Endothelial cell (in vitro differentiated cells): ENCODE data around the gene FAM9C. TPM values are rescaled to one million over a fixed set of nuclear protein-coding genes. Genes with fewer than 3 reads are reported as not detected.
A peak's percentile ranks its signal among the peaks of the same experiment; 100 is the strongest.

Experiments
- DNase-seq: peaks from one replicate; pipeline ENCODE4 v3.0.0; 2021; ENCODE audit warnings: low spot score
- H3K27ac Mint-ChIP-seq: one replicate; pipeline ENCODE4 v1.8.0; 2021; ENCODE audit warnings: mixed read lengths, inconsistent platforms; ENCODE audit not compliant: unreplicated experiment
- H3K27me3 Mint-ChIP-seq: one replicate; pipeline ENCODE4 v1.8.0; 2021; ENCODE audit warnings: mild to moderate bottlenecking, moderate library complexity, mixed read lengths, inconsistent platforms; ENCODE audit not compliant: unreplicated experiment
- H3K36me3 Mint-ChIP-seq: one replicate; pipeline ENCODE4 v1.8.0; 2021; ENCODE audit warnings: mild to moderate bottlenecking, low read depth, mixed read lengths, inconsistent platforms; ENCODE audit not compliant: unreplicated experiment
- H3K4me1 Mint-ChIP-seq: one replicate; pipeline ENCODE4 v1.8.0; 2021; ENCODE audit warnings: mild to moderate bottlenecking, mixed read lengths, inconsistent platforms; ENCODE audit not compliant: unreplicated experiment
- H3K4me3 Mint-ChIP-seq: one replicate; pipeline ENCODE4 v1.8.0; 2021; ENCODE audit warnings: mild to moderate bottlenecking, mixed read lengths, inconsistent platforms; ENCODE audit not compliant: unreplicated experiment
- H3K9me3 Mint-ChIP-seq: one replicate; pipeline ENCODE4 v1.8.0; 2021; ENCODE audit warnings: mixed read lengths, inconsistent platforms; ENCODE audit not compliant: unreplicated experiment
- total RNA-seq: library from RNA; stranded (reverse); fragmentation: NEBNext Ultra II Directional; extraction: Animal tissue kit (Norgen Biotek cat#: 25700); gene quantifications from one replicate; pipeline ENCODE4 v1.2.1, GENCODE V29; 2021; ENCODE audit not compliant: unreplicated experiment
- TF ChIP-seq, protein P1 (sequence below): fragments of 200-600 bp; sonication (generic); IDR thresholded peaks from one replicate; pipeline ENCODE4 v1.5.0; 2021; ENCODE audit warnings: antibody characterized with exemption; ENCODE audit not compliant: unreplicated experiment

FAM9C gene
- total RNA-seq, 1 donor from 2014 or later, result not detected

DNA sequence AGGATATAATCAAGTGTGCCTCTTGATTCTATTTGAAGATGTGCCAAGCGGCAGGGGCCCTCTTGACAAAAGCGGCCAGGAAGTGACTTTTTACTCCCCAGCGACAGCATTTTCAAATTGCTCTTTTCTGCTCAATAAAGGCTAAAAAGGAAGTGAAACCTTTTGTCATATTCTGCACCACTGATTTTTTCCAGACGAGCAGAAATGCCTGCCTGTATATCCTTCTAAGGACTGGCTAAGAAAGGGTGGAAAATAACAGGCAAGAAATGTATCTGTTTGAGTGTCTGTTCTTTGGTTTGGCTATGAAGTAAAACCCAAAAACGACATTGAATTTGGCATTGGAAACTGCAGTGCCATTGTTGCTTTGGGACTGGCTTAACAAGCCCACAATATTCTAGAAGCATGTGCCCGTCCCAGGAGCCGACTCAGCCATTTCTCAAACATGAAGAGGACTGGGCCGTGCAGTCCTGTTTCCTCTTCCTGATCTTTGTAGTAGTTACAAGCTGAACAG is 44.1 kb downstream of the FAM9C start:
- H3K27ac Mint-ChIP-seq, result no peak overlapping the region
- no peaks in the 10 kb centered on the region for H3K9me3 Mint-ChIP-seq
- no peak overlapping the region for H3K4me3 Mint-ChIP-seq
- H3K4me1 Mint-ChIP-seq, result peaks cover 17% of the 10 kb centered on the region
- H3K27me3 Mint-ChIP-seq, result no peaks in the 10 kb centered on the region
- no peaks in the 10 kb centered on the region for H3K36me3 Mint-ChIP-seq
- TF ChIP-seq, protein P1, sequence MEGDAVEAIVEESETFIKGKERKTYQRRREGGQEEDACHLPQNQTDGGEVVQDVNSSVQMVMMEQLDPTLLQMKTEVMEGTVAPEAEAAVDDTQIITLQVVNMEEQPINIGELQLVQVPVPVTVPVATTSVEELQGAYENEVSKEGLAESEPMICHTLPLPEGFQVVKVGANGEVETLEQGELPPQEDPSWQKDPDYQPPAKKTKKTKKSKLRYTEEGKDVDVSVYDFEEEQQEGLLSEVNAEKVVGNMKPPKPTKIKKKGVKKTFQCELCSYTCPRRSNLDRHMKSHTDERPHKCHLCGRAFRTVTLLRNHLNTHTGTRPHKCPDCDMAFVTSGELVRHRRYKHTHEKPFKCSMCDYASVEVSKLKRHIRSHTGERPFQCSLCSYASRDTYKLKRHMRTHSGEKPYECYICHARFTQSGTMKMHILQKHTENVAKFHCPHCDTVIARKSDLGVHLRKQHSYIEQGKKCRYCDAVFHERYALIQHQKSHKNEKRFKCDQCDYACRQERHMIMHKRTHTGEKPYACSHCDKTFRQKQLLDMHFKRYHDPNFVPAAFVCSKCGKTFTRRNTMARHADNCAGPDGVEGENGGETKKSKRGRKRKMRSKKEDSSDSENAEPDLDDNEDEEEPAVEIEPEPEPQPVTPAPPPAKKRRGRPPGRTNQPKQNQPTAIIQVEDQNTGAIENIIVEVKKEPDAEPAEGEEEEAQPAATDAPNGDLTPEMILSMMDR, result no peak
- DNase-seq, result no peak

DNA sequence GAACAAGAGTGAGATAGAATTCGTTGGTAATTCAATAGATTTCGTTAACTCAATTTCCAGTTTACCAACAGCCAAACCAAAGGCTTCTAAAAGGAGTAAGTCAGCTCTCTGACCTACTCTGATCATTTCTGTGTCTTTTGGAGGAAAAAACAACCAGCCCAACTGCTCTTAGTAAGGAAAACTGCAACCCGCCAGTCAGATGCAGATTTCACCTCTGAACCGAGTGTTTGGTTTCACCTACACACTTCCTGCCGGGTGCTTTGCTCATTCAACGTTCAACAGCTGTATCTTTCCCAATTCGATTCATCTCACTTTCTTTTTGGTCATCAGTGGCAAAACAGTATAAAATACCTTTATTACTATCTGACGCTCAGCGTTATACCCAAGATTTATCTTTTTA is 45.0 kb downstream of the FAM9C start:
- no peaks in the 10 kb centered on the region for H3K27me3 Mint-ChIP-seq
- H3K9me3 Mint-ChIP-seq, result no peaks in the 10 kb centered on the region
- H3K36me3 Mint-ChIP-seq, result no peaks in the 10 kb centered on the region
- H3K4me1 Mint-ChIP-seq, result peaks cover 17% of the 10 kb centered on the region
- DNase-seq, result no peak
- no peak overlapping the region for H3K4me3 Mint-ChIP-seq
- TF ChIP-seq, protein P1, result no peak
- no peak overlapping the region for H3K27ac Mint-ChIP-seq

DNA sequence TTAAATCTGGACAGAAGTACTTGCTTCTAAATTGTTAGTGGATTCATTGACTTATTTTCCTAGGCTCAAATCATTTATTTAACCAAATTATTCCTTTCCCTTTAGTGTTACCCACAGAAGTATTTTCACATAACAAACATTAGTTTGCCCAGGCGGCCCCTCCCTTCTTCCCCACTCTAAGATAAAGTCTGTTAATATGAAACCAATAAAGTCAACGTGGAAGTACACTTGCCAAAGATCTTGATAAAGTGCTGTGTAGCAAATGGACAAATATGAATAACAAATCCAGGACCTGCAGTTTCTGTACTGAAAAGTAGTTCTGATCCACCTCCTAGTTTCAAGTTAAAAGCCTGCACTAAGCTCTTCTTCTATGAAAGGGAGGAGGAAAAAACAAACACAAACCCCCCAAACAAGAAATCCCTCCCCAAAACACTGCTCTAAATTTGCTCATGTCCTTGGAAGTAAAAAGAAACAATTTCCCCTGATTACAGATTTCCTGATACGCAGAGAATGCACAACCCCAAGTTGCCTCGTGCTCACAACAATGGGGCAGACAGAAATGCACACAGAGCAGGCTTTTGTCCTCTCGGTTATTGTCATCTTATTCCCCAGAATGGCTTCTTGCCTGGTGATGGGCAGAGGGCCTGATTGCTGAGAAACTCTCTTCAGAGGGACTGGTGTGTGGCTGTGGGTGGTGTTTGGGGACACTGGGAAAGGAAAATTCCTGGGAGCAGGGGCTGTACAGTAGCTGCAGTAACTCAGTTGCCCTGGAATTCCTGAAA is 46.3 kb downstream of the FAM9C start:
- H3K36me3 Mint-ChIP-seq, result no peaks in the 10 kb centered on the region
- peak overlapping the region; percentile 72 for H3K27ac Mint-ChIP-seq
- DNase-seq, result no peak
- TF ChIP-seq, protein P1, result no peak
- no peaks in the 10 kb centered on the region for H3K9me3 Mint-ChIP-seq
- H3K4me1 Mint-ChIP-seq, result peaks cover 17% of the 10 kb centered on the region
- no peaks in the 10 kb centered on the region for H3K27me3 Mint-ChIP-seq
- H3K4me3 Mint-ChIP-seq, result no peak overlapping the region

DNA sequence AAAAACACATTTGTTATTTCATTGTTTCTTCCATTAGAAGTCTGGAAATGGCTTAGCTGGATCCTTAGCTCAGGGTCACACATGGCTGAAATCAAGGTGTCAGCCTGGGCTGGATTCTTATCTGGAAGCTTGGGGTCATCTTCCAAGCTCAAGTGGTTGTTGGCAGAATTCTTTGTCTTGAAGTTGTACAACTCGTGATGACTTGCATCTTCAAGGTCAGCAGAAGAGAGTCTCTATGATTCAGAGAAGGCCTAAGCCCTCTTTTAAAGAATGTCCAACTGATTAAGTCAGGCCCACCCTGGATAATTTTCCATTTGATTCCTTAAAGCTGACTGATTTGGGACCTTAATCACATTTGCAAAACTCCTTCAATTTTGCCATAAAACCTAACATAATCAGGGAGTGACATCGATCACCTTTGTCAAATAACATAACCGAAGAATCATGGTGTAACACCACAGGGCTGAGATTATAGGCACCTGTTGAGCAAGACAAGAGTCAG is 47.4 kb downstream of the FAM9C start:
- Mint-ChIP-seq H3K27me3 (no peaks in the 10 kb centered on the region), H3K4me1 (peaks cover 17% of the 10 kb centered on the region), H3K4me3 (no peak overlapping the region), H3K9me3 (no peaks in the 10 kb centered on the region), H3K36me3 (no peaks in the 10 kb centered on the region), H3K27ac (no peak overlapping the region)
- DNase-seq, result no peak
- TF ChIP-seq, protein P1, result no peak

DNA sequence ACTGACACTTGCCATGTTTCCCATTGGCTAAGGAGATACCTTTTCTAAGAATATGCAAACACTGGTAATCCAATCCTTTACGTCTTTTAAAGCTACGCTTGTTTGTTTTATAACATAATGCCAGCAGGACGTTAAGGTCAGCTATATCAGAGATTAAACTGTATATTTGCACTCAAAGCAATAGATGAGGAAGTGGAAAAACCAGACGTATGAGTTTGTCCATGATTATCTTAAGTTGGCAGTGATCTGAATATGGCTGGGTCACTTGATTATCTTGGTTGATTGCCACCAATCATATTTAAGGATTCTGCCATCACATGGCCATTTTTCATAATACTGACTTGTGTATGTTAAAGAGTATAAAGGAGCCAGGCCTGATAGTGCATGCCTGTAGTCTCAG is 50.1 kb downstream of the FAM9C start:
- TF ChIP-seq, protein P1, result no peak
- DNase-seq, result no peak
- no peak overlapping the region for H3K4me3 Mint-ChIP-seq

More for the DNA sequence above, 50.1 kb downstream of the FAM9C start:
- no peaks in the 10 kb centered on the region for H3K27me3 Mint-ChIP-seq
- H3K36me3 Mint-ChIP-seq, result no peaks in the 10 kb centered on the region
- H3K27ac Mint-ChIP-seq, result no peak overlapping the region
- H3K9me3 Mint-ChIP-seq, result no peaks in the 10 kb centered on the region
- peaks cover 10% of the 10 kb centered on the region for H3K4me1 Mint-ChIP-seq
